ENCODE measurements around the gene ANKFN1.
A peak's percentile ranks its signal among the peaks of the same experiment; 100 is the strongest.

Gene ANKFN1

DNA sequence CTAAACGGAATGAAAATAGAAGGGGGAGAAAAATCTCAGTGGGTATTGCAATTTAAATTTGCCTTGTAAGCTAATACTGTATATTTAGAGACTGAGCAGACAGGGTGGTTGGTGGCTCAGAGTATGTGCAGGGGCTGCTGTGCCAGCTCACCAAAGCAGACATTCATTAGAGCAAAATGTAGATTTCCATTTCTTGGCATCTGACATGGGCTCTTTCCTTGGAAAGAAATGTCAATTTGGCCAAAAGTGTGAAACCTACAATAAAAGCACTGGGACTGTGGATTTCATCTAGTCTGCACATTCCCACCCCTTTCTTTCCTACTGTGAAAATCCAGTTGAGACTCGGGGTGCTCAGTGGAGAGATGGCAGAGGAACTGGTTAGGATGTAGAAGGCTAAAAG, 295.1 kb downstream of the ANKFN1 start:
- DNase-seq, result no peak

GRCh38 chr17:56449176-56449575, 295.9 kb downstream of the ANKFN1 start:
- DNase-seq, result no peak

- DNase-seq, result no peak
Measured at GRCh38 chr17:56451629-56452028, 298.4 kb downstream of the ANKFN1 start.

DNA sequence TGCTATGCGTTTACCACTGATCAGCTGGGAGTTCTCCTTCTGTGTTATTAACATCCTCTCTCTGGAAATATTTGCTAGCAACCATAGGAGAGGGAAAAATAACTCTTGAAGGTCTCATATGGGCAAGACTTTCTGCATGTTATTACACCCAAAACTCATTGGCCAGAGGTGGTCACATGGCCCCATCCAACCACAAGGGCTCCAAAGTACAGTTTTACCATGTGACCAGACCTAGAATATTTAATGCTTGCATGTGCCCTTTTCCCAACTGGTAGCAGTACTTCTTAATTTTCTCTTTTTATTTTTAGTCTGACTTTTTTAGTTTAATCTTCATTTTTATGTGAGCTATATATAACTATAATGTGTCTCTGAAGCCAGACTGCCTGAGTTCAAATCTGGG, 299.2 kb downstream of the ANKFN1 start:
- no peak for DNase-seq

DNA sequence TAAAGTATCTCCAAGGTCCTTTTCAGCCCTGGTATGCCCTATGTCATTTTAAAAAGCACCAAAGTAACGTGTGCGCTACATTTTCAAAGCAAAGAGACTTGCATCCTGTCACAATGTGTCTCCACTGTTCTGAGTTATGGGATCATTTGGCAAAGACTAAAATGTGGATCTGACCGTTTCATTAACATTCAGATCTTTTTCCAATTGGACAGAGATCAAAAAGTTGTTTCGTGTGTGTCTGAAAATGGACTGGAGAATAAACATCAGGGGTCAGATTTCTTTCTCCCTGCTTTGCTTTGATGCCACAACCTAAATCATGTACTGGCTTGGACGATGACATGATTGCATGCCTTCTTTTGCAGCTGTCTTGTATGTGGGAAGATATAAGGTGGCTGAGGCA, 304.2 kb downstream of the ANKFN1 start:
- no peak for DNase-seq

DNA sequence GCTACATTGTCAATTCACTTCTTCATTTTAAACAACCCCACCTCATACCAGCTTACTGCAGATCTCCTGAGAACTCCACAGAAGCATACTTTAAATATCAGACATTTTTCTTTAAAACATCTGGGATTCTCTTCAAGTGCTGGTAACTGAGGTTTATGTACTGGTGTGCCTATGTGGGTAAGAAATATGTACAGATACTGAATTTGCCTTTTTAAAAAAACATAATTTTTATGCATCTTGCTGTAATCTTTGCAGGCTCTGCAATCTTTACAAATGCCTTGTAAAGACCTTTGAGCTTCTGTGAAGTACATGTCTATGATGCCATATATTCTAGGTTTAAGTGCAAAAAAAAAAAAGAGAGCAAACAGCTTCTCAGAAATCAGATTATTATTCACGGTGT, 312.6 kb downstream of the ANKFN1 start:
- DNase-seq, result no peak

DNA sequence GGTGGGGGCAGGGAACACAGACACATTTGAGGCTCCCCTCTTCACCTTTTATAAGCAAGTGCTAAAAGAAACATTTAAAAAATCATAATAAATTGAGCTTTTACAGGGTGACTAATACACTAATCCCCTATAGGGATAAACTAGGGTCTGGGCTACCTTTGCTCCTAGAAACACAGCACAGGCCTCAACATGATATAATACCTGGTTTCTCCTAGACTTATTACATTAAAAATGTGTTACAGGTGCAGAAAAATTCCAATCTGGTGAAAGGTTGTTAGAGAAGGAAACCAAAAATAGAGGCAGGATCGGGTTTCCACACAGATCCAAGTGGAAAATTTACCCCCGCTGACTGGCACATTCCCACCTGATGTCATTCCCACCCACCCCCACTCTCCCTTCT, 315.6 kb downstream of the ANKFN1 start:
- no peak for DNase-seq

DNA sequence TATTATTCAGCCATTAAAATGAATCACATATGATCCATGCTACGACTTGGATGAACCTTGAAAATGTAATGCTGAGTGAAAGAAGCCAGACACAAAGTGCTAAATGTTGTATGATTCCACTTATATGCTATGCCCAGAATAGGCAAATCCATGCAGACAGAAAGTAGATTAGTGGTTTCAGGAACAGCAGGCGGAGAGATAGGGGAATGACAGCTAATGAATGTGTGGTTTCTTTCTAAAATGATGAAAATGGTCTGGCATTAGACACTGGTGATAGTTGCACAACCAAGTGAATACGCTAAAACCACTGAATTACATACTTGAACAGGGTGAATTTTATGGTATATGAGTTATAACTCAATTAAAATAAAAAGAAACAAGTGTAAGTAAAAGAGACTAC, 318.4 kb downstream of the ANKFN1 start:
- no peak for DNase-seq

DNA sequence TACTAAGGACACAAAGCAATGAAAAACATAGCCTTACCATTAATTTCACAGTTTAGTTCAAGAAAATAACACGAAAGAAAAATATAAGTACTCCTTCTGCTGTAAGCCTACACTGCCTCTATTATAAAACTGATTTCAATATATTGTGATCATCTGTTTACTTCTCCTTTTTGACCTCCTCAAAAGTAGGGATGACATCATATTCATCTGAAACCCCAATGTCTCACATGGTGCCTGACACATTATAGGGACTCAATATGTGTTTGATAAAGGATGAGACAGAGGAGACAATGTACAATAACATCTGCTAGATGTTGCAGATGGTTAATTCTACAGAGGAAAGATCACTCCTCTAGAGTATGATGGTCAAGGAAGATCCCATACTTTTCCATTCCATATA, 321.8 kb downstream of the ANKFN1 start:
- no peak for DNase-seq

DNA sequence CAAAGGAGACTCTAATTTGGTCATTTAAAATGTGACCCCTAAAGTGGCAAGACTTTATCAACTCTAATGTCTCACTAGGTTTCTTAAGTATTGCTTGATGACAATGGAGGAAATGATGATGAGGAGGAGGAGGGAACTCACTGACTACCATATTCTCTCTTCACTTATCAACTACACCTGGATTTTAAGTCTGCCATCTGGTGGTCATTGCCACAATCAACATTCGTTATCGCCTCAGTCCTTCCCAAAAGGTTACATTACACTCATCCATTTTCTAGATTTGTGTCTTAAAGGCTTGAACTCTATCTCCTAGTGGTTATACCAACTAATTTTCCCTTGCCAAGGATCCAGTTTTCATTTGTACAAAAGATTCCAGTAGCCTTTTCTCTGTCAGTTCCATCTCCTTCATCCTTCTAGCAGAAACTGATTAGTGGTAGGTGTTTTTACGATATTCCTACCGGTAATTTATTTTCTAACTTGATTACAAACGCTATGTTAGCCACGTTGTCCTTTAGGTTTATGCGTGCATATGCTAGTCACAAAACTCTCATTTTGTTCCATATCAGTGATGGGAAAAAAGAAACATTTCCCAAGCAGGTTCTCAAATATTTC, 325.7 kb downstream of the ANKFN1 start:
- DNase-seq, result no peak

DNA sequence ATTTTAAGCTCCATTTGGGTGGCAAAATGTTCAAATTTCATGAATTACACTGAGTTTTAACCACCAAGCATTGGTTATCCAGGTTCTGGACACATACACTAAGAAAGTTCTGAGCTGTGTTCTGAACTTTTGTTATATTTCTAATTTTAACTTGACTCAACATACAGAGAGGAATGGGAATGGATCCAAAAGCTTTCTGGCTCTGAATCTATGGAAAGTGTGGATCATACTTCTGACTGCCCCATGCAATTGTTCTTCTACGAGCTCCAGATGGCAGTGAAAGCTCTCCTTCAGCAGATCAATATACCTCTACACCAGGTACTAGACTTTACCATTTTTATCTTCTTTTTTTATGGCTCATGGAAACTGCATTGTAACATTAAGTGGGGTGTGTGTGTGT, 327.2 kb downstream of the ANKFN1 start:
- DNase-seq, result no peak

DNA sequence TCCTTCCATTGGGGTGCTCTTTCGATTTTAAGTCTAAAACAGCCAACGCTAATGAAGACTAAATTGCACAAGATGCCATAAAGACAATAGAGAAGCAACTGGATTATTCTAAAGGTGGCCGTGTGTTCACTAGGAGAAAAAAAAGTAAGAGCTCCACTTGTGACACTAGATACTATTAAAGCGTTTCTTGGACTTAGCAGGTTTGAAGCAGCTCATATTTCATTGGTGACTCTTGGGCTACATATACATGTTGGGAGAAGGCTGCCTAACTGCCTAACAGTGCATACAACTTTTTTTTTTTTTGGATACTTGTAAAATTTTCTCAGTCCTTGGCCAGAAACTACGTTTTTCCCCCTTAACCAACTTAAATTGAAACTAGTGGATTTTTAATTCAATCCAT, 328.4 kb downstream of the ANKFN1 start:
- no peak for DNase-seq

- no peak for DNase-seq
Measured at GRCh38 chr17:56482229-56482628, 329.0 kb downstream of the ANKFN1 start.

DNA sequence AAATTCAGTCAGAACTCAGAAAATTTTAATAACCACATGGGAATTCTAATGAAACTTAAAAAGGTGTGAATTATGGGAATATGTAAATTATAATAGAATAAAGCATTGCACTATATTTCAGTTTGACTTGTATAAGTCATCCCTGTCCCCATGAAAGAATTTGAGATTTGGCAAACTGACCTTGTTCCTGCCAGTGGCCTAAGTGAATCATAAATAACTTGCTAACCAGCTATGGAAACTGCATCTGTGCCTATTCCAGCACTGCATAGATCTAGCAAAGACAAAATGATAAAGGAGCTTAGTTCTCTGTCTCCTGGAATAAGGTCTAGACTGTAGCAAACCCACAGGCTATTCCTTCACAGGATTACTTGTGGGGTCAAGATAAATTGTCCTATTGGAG, 333.5 kb downstream of the ANKFN1 start:
- DNase-seq, result no peak

DNA sequence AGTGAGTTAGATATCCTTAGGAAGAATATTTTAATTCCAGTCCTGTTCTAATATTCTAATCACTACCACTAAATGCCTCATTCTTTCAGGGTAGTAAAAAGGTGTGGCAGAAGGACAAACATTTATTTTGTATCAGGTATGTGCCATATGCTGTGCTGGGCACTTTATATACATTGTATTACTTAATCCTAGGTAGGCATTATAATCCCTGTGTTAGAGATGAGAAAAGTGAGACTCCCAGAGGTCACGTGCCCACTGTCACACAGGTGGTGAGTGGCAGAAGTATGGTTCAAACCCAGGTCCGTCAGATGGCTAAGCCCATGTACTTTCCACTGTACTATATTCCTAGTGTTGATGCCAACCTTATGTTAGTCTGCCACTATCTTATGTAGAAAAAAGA, 335.5 kb downstream of the ANKFN1 start:
- DNase-seq, result no peak

DNA sequence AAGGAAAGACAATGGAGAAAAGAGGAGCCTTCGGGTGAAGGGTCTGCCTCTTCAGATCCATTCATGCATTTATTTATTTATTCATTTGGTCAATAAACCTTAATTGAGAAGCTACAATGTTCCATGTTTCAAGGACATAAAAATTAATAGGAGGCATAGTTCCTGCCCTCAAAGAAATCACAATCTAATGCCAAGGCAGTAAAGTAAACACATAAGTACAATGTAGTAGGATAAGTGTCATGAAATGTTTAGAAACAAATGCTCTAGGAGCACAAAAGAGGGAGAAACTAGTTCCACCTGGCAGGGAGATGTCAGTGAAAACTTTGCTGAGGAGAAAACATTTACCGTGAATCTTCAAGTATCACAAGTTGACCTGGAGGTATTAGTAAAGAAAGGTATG, 336.7 kb downstream of the ANKFN1 start:
- no peak for DNase-seq

GRCh38 chr17:56495556-56495955, 342.3 kb downstream of the ANKFN1 start:
- DNase-seq, result no peak

- DNase-seq, result no peak
Measured at GRCh38 chr17:56497132-56497531, 343.9 kb downstream of the ANKFN1 start.

DNA sequence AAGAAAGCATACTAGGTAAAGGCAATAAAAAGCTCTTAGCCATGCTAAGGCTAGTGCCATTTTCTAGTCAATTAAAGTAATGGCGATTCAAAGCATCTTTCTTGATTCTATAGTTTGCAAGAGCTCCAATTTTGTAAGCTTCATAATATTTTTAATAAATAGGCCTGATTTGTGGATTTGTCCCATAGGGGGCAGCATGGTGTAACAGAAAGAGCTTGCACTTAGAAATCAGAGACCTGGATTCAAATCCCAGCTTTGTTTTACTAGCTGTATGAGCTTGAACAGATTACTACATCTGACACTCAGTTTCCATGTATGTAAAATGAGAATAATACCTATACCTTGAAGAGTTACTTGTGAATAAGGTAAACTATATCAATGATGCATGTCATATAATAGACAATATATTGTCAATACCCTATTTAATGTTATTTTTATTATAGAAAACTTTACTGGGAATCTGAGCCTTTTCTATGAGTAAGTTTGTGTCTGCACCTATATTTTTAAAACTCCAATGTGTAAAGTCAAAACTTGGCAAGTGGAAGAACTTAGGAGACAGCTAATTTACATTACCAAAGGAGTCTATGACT, 346.6 kb downstream of the ANKFN1 start:
- peak in 1 of 2 donors; percentile 16 for DNase-seq

DNA sequence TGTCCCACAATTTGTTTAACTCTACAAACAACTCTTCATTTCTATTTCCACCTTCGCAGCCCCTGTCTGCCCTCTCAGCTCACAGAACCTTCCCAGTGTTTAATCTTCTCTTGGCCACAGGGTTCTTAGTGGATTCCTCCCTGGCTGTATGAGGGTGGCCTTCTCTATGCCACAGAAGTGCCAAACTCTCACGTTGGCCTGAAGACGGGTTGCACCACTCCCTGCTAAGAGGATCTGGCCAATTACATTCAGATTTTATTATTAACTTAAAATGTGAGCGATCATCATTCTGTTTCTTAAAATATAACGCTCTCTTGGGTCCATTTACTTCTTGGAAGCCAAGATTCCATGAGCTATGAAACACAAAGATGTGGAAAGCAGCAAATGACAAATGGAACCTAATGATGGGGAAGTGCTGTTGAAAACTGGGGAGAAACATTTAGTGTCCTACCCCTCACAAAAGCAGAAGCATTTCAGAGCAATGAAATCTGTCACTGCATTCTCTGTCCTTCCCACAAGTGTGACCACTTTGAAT, 348.9 kb downstream of the ANKFN1 start:
- no peak for DNase-seq

GRCh38 chr17:56505154-56505756, 352.0 kb downstream of the ANKFN1 start:
- no peak for DNase-seq

DNA sequence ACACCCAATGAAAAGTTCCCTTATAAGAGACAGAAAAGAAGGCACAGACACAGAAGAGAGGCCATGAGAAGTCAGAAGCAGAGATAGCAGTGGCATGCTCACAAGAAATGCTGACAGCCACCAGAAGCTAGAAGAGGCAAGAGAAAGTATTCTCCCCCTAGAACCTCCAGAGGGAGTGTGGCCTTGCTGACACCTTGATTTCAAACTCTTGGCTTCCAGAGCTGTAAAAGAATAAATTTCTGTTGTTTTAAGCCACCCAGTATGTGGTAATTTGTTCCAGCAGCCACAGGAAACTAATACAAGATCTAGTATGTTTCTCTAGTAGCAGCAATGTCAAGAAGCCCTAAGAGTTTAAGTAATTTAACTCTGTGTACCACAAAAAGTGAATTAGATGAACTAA, 353.1 kb downstream of the ANKFN1 start:
- DNase-seq, result no peak

DNA sequence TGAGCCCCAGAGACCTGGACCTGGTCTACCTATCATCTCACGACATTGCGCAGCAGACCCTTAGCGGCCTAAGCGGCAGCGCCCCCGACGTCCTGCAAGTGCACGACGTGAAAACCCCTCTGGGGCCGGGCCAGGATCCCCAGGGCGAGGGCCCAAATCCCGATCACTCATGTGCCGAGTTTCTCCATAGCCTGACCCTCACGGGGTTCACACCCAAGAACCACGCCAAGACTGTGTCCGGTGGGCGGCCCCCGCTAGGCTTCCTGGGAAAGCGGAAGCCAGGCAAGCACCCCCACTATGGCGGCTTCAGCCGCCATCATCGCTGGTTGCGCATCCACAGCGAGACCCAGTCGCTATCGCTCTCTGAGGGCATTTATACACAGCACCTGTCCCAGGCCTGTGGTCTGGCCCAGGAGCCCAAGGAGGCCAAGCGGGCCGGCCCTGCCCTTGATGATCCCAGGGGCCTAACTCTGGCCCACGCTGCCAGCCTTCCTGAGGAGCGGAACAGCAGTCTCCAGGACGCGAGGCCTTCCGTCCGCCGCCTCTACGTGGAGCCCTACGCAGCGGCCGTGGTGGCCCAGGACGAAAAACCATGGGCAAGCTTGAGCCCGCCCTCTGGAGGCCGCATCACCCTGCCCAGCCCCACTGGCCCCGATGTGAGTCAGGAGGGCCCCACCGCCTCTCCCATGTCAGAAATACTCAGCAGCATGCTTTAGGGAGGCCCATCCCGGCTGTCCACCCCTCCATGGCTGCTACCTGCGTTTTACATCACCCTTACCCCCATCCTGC, 357.5 kb downstream of the ANKFN1 start:
- DNase-seq, result no peak

GRCh38 chr17:56514264-56514663, 361.0 kb downstream of the ANKFN1 start:
- no peak for DNase-seq

Measured in activated CD4-positive, alpha-beta T cell treated with anti-CD3 and anti-CD28 coated beads for 4 hours (primary cell).